ENCODE measurements around the gene ZNF335.

ZNF335 gene, protein sequence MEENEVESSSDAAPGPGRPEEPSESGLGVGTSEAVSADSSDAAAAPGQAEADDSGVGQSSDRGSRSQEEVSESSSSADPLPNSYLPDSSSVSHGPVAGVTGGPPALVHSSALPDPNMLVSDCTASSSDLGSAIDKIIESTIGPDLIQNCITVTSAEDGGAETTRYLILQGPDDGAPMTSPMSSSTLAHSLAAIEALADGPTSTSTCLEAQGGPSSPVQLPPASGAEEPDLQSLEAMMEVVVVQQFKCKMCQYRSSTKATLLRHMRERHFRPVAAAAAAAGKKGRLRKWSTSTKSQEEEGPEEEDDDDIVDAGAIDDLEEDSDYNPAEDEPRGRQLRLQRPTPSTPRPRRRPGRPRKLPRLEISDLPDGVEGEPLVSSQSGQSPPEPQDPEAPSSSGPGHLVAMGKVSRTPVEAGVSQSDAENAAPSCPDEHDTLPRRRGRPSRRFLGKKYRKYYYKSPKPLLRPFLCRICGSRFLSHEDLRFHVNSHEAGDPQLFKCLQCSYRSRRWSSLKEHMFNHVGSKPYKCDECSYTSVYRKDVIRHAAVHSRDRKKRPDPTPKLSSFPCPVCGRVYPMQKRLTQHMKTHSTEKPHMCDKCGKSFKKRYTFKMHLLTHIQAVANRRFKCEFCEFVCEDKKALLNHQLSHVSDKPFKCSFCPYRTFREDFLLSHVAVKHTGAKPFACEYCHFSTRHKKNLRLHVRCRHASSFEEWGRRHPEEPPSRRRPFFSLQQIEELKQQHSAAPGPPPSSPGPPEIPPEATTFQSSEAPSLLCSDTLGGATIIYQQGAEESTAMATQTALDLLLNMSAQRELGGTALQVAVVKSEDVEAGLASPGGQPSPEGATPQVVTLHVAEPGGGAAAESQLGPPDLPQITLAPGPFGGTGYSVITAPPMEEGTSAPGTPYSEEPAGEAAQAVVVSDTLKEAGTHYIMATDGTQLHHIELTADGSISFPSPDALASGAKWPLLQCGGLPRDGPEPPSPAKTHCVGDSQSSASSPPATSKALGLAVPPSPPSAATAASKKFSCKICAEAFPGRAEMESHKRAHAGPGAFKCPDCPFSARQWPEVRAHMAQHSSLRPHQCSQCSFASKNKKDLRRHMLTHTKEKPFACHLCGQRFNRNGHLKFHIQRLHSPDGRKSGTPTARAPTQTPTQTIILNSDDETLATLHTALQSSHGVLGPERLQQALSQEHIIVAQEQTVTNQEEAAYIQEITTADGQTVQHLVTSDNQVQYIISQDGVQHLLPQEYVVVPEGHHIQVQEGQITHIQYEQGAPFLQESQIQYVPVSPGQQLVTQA (N-terminal part only)

DNA sequence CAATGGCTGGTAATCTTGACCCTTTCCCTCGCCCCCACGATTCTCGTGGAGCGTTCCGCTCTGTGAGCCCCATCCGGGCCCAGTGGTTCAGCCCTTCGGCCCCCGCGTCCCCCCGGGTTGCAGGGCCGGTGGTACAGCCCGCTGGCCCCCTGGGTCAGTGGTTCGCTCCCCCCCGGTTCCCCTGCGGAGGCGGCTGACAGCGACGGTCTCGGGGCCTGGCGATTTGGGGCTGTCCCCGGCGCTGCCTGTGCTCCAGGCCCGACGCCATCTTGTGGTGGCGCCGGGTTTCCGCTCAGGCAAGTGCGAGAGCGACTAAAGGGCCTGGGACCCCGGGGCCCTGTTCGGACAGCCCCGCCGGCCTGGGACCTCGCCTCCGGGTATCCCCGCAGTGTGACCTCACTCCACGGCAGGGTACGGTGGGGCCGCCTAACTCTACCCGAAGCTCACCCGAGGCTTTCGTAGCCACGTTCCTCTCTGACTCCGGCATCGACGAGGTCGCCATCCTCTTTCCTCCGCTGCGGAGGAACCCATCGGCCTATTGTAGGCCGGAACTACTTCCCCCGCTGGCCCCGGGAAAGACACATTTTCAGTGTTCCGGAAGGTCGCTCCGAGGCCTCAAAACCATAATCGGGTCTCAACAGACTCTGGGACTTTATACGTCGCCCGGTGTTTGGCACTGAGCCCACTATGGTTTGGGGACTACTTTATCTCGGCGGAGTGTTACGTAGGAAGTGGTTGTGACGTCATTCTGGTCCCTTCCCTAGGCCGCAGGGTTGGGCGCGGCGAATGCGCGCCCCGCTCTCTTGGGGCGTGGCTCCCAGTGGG, at the start of gene ZNF335:
ZNF335 (minus strand) TSS at position 529 of the 825 bp plus-strand sequence. CDS start 793 bp downstream, outside the sequence.
- DNase-seq, result peak; percentile 93 to 94

GRCh38 chr20:46020555-46020954, 48.6 kb upstream of the ZNF335 start:
- DNase-seq, result no peak

GRCh38 chr20:46018611-46019010, 46.6 kb upstream of the ZNF335 start:
- DNase-seq, result no peak

DNA sequence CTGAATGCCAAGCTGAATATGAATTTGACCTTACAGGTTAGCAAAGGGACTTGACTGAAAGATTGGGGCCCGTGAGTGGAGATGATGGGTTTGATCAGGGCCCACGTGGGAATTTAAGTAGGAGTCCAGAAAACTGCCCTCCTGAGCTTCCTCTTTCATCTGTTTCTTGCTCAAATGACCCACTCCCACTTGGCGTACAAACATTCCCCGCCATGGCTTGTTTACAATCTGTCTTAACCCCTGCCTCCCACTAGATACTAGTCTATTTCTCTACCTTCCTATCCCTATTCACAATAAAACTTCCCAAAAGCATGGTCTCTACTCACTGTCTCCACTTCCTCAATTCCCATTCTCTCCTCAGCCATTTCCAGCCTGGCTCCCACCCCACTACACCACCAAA, 46.1 kb upstream of the ZNF335 start:
- no peak for DNase-seq

GRCh38 chr20:46017272-46017671, 45.3 kb upstream of the ZNF335 start:
- no peak for DNase-seq

DNA sequence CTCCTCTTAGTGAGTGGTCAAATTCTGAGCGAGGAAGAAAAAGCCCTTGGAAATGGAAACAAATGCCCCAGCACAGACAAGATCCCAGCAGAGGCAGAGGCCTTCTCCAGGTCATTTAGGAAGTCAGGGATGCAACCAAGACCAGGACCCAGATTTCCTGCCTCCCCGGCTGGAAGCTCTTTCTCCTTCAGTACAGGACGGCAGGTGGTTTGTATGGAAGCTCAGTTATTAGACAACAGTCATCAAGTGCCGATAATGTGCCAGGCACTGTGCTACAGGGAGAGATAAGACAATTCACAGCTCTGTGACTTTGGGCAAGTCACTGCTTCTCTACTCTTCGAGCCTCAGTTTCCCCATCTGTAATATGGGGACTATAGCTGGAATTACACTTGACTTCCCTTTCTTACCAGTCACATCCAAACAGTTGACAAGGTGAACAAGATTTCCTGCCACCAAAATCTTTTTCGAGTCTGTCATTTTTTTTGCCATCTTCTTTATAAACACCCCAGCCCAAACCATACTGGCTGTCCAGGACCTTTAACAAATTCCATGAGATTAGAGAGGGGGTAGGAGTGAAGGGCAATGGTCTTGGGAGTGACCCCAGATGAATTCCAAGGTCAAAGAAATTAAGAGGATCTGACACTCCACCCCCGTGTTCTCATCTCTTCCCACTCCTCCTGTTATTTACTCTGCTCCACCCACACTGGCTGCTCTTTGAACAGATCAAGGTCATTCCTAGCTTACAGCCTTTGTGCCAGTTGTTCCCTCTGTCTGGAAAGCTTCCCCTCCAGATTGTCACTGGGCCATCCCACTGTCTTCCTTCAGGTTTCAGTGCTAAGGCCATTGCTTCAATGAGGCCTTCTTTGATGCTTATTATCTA, 42.8 kb upstream of the ZNF335 start:
- DNase-seq, result no peak

- DNase-seq, result peak; percentile 64 to 79
Observed at GRCh38 chr20:46013829-46014516, 42.0 kb upstream of the ZNF335 start.

DNA sequence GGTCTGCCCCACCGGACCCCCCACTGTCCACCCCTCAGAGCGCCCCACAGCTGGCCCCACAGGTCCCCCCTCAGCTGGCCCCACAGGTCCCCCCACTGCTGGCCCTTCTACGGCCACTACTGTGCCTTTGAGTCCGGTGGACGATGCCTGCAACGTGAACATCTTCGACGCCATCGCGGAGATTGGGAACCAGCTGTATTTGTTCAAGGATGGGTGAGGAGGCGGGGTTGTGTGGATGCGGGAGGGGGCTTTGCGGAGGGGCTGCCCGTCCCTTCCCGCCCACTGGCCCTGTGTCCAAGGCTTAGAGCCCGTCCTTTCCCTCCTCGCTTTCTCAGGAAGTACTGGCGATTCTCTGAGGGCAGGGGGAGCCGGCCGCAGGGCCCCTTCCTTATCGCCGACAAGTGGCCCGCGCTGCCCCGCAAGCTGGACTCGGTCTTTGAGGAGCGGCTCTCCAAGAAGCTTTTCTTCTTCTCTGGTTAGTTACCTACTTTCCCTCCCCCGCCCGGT, 41.4 kb upstream of the ZNF335 start:
- DNase-seq, result no peak

- DNase-seq, result no peak
Observed at GRCh38 chr20:46012921-46013320, 40.9 kb upstream of the ZNF335 start.

DNA sequence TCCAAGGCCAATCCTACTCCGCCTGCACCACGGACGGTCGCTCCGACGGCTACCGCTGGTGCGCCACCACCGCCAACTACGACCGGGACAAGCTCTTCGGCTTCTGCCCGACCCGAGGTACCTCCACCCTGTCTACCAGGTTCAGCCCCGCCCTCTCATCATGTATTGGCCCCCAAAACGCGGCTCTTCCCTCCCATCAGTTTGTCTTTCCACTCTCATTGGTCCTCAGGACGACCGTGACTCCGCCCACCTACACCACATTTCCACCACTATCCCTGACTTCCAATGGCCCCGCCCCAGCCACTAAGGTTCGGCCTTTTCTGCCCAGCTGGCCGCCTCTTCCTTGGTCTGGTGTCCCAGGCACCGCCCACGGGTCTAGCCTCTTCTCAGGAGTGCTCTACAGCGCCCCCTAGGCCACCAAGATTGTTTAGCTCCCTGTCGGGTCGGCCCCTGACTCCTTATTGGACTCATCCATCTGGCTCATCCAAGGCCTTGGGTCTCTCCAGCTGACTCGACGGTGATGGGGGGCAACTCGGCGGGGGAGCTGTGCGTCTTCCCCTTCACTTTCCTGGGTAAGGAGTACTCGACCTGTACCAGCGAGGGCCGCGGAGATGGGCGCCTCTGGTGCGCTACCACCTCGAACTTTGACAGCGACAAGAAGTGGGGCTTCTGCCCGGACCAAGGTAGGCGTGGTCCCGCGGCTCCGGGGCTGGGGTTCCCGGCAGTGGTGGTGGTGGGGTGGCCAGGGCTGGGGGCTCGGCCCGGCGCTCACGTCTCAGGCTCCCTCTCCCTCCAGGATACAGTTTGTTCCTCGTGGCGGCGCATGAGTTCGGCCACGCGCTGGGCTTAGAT, 39.9 kb upstream of the ZNF335 start:
- peak in 1 of 2 experiments; percentile 33 for DNase-seq

DNA sequence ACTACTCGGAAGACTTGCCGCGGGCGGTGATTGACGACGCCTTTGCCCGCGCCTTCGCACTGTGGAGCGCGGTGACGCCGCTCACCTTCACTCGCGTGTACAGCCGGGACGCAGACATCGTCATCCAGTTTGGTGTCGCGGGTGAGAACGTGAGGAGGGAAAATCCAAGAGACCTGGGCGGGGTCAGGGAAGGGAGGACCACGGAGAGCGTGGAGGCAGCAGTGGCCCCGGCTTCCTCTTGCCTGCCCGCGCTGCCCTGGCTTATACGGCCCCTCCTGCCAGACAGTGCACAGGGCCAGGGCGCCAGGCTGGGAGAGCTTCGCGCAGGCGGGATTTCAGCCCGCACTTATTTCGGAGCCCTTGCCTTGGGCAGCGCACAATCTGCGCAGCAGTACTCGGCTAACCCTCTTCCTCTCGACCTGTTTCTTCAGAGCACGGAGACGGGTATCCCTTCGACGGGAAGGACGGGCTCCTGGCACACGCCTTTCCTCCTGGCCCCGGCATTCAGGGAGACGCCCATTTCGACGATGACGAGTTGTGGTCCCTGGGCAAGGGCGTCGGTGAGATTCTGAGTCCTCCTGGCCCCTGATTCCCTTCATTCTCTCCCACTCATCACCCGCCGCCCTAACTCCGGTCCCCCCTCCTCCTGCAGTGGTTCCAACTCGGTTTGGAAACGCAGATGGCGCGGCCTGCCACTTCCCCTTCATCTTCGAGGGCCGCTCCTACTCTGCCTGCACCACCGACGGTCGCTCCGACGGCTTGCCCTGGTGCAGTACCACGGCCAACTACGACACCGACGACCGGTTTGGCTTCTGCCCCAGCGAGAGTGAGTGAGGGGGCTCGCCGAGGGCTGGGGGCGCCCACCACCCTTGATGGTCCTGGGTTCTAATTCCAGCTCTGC, 38.7 kb upstream of the ZNF335 start:
- DNase-seq, result no peak

- no peak for DNase-seq
Observed at GRCh38 chr20:46009816-46010215, 37.8 kb upstream of the ZNF335 start.

DNA sequence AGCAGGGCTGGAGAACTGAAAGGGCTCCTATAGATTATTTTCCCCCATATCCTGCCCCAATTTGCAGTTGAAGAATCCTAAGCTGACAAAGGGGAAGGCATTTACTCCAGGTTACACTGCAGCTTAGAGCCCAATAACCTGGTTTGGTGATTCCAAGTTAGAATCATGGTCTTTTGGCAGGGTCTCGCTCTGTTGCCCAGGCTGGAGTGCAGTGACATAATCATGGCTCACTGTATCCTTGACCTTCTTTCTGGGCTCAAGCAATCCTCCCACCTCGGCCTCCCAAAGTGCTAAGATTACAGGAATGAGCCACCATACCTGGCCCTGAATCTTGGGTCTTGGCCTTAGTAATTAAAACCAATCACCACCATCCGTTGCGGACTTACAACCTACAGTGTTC, 35.7 kb upstream of the ZNF335 start:
- no peak for DNase-seq

GRCh38 chr20:46006964-46007363, 35.0 kb upstream of the ZNF335 start:
- DNase-seq, result no peak

DNA sequence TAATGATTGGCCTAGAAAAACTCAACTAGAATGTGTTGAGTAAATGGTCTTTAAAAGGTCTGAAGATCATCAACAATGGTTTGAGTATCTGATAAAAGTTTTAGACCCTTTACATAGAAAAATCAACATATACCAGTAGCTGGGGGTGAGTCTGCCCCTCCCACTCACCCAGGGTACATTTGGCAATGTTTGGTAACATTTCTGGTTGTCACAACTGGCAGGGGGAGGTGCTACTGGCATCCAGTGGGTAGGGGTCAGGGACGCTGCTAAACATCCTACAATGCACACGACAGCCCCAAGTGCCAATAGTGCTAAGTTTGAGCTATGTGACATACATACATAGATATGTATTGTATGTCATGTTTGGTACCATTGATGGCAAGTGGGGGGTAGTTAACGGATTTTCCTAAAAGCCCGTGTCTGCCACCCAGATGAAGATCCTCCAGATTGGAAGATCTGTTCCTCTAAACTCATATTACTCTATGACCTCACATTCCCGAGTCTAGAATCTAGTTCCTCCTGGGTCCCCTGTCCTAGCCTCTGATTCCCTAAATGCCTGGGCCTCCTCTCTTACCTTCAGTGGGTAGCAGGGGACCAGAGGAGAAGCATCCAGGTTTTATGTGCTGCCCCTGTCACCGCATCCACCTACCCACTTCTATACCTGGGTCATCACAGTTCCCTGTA, 34.2 kb upstream of the ZNF335 start:
- no peak for DNase-seq

DNA sequence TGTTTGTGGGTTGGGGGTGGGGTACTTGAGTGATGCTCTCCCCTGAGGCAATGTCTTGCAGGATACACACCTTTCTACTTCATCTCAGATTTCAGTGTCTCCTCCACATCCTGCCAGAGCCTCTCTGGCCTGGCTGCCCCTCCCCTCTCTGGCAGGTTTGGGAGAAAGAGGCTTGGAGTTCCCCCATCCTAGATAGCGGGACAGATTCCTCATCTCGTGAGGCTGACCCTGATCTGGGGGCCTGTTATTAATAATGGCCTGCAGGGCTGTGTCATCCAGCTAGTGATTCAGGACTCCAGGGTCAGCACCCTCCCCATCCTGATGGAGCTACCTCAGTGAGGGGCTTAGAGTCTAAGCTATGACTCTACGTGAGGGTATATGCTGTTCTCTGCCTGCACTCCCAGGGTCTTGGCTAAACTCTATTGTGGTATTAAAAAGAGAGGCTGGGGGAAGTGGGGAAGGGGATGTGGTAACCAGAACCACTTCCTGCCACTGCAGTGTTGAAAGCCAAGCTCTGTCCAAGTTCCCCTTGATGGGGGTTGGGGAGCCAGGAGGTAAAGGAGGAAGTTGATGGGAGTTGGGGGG, 33.0 kb upstream of the ZNF335 start:
- no peak for DNase-seq

- no peak for DNase-seq
Observed at GRCh38 chr20:46004187-46004586, 32.2 kb upstream of the ZNF335 start.
